Gastroesophageal sphincter (tissue), 3 donors: Measurements from ENCODE around the gene NCOR2.

Experiments
- CTCF ChIP-seq, 4 experiments: fragments of 200-600 bp in 2 of 4; fragments of 450-650 bp in 2 of 4; sonication (generic) in 1 of 4; IDR thresholded peaks; one replicate each; pipeline ENCODE4 v1.5.1; 2017 to 2019; ENCODE audit warnings: antibody characterized with exemption in 4 of 4, mild to moderate bottlenecking in 2 of 4, moderate library complexity in 2 of 4
- EP300 ChIP-seq: sonication (generic); formaldehyde crosslinking; IDR thresholded peaks from one replicate; pipeline ENCODE4 v1.6.1; 2017; ENCODE audit warnings: antibody characterized with exemption, mild to moderate bottlenecking
- POLR2A ChIP-seq, 2 donors: fragments of 450-650 bp; IDR thresholded peaks; one replicate each; pipeline ENCODE4 v1.6.1; 2017; ENCODE audit warnings: antibody characterized with exemption in 2 of 2, mild to moderate bottlenecking in 2 of 2, moderate library complexity in 1 of 2
- POLR2AphosphoS5 ChIP-seq: sonication (generic); formaldehyde crosslinking; IDR thresholded peaks from one replicate; pipeline ENCODE4 v1.6.1; 2017; ENCODE audit warnings: antibody characterized with exemption

- TF ChIP-seq CTCF (IDR thresholded peaks at IDR 0.05) (no peak), POLR2AphosphoS5 (no peak), POLR2A (IDR thresholded peaks at IDR 0.05) (no peak), EP300 (no peak)
Observed at GRCh38 chr12:124531281-124531745, 36.1 kb downstream of the NCOR2 start.
